ENCODE measurements around the gene ADAM8. TPM values are rescaled to one million over a fixed set of nuclear protein-coding genes. Genes with fewer than 3 reads are reported as not detected.

The ADAM8 gene
- total RNA-seq, 2 experiments from 2014 or later, result 142 to 173 TPM

DNA sequence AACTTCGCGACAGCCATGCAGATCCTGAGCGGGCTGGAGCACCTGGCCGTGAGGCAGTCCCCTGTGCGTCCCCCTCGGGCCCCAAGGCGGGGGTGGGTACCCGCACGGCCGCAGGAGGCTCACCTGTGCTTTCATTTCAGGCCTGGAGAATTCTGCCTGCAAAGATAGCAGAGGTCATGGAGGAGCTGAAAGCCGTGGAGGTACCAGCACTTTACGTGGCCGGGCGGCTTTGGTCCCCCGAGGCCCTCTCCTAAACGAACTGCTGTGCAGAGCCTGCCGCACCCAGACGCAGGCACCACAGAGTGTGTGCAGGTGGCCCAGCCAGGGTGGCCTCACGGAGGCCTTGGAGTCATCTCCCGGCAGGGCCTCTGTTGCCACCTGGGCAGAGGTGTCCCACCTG, 57.8 kb downstream of the ADAM8 start:
- Mint-ChIP-seq H3K27me3 (peaks cover 5% of the 10 kb centered on the region), H3K9me3 (ENCODE audit: low read depth) (no peaks in the 10 kb centered on the region), H3K27ac (no peak overlapping the region), H3K36me3 (no peaks in the 10 kb centered on the region), H3K4me1 (no peaks in the 10 kb centered on the region), H3K4me3 (no peak overlapping the region)
- no peak for ATAC-seq
- no peak for DNase-seq
- CTCF ChIA-PET, result no interaction called here

DNA sequence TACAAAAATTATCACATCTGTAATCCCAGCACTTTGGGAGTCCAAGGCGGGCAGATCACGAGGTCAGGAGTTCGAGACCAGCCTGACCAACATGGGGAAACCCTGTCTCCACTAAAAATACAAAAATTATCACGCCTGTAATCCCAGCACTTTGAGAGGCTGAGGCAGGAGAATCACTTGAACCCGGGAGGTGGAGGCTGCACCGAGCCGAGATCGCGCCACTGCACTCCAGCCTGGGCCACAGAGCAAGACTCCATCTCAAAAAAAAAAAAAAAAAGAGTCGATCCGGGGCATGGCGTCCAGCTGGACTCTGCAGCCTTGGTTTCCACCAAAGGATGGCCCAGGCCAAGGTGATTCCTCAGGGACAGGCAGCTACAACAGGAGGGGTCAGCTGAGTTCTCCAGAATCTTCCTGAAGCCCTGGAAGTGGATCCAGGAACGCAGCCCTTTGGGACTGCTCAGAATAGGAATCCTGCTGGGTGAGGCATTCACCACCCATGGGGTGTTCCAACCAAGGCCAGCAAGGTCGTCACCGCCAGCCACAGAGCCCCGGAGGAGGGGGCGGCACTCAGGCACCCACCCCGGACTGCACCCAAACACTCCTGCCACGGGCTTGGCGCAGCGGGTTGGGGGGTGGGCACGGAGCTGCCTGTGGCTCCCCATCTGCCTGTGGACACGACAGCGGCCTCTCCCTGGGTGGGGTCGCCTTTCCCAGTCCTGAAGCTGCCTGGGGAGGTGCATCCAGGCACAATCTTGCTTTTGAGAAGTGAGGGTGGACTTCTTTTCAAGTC, 58.7 kb downstream of the ADAM8 start:
- Mint-ChIP-seq H3K9me3 (ENCODE audit: low read depth) (no peaks in the 10 kb centered on the region), H3K4me3 (no peak overlapping the region), H3K27ac (no peak overlapping the region), H3K27me3 (peaks cover 5% of the 10 kb centered on the region), H3K4me1 (no peaks in the 10 kb centered on the region), H3K36me3 (no peaks in the 10 kb centered on the region)
- DNase-seq, result no peak
- ATAC-seq, result no peak
- CTCF ChIA-PET, result no interaction called here

DNA sequence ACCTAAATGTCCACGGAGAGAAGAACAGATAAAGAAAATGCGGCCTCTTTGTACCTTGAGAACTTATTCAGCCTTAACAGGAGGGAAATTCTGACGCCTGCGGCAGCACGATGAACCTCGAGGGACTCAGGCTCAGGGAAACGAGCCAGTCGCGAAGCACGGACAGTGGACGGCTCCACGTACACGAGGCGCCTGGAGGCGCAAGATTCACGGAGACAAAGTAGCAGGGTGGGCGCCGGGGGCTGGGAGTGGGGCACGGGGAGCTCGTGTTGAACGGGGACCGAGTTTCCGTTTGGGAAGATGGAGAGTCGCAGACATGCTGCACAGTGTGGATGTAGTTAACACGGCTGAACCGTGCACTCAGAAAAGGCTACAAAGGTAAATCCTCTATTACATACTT, 59.9 kb downstream of the ADAM8 start:
- Mint-ChIP-seq H3K9me3 (ENCODE audit: low read depth) (no peaks in the 10 kb centered on the region), H3K4me1 (no peaks in the 10 kb centered on the region), H3K27me3 (peaks cover 5% of the 10 kb centered on the region), H3K4me3 (no peak overlapping the region), H3K27ac (no peak overlapping the region), H3K36me3 (no peaks in the 10 kb centered on the region)
- CTCF ChIA-PET, result no interaction called here
- no peak for ATAC-seq
- no peak for DNase-seq

DNA sequence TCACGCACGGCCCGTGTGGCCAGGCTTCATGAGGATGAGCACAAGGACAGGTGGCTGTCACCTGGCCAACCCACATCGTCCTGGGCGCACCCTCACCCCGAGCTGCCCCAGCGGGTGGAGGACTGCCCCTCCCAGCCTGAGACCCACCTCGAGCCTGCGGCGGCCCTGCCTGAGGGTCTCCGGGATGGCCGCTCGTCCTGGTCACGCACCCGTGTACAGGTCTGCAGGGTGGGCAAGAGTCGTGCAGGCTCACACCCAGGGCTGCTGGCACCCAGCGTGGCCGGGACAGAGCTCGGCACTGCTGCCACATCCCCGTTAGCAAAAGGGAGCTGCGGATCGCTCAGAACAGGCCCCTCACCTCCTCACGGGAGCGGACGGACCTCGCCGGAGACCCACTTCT, 61.1 kb downstream of the ADAM8 start:
- ATAC-seq (no peak), DNase-seq (no peak)
- H3K36me3 Mint-ChIP-seq, result no peaks in the 10 kb centered on the region
- no peak overlapping the region for H3K4me3 Mint-ChIP-seq
- CTCF ChIA-PET, result no interaction called here
- H3K4me1 Mint-ChIP-seq, result peaks cover 2% of the 10 kb centered on the region
- H3K27ac Mint-ChIP-seq, result no peak overlapping the region
- H3K9me3 Mint-ChIP-seq (ENCODE audit: low read depth), result no peaks in the 10 kb centered on the region
- H3K27me3 Mint-ChIP-seq, result no peaks in the 10 kb centered on the region

DNA sequence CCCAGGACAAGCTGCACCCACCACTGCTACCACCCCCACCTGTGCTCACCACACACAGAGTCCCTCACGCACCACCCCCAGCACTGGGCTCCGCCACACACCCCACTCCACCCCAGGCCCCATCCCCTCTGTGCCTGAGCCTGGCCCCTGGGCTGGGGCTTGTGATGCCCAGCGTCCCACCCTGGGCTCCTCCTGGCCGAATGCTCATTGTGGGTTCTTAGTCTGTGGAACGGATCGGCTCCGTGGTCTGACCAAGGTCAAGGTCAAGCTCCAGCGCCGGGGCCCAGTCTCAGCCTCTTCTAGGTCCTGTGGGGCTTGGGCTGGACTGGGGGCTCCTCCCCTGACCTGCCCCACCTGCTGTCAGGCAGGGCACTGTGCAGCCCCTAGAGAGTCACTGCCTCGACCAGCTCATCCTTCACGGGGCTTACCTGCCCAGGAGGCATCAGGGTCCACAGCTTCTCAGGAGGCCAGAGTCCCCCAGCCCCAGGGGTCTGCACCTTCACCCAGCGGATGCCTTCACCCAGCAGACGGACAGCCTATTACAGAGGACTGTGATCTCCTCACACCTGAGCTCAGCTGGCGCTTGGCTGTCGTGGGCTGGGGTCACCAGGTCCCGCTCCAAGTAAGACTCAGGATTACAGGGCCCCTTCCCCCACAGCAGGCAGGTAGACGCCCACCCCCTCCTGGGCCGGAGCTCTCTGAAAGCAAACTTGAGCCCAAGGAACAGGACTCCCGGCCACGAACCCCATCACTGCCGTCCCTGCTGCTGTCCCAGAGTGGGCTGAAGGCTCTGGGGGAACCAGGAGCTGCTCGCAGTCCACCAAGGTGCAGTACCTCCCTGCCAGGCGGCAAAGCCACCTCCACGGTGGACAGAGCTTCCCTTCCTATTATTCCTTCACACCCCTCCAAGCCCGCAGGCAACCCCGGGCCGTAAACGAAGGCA, 61.9 kb downstream of the ADAM8 start:
- ATAC-seq (no peak), DNase-seq (no peak)
- Mint-ChIP-seq H3K4me1 (peaks cover 6% of the 10 kb centered on the region), H3K27ac (no peak overlapping the region), H3K9me3 (ENCODE audit: low read depth) (no peaks in the 10 kb centered on the region), H3K36me3 (no peaks in the 10 kb centered on the region), H3K27me3 (no peaks in the 10 kb centered on the region), H3K4me3 (no peak overlapping the region)
- CTCF ChIA-PET, result interaction anchor here (0.7 kb wide), 1 partner anchor 71 kb away, joined by 3 read pairs; no protein-coding TSS in a partner anchor

DNA sequence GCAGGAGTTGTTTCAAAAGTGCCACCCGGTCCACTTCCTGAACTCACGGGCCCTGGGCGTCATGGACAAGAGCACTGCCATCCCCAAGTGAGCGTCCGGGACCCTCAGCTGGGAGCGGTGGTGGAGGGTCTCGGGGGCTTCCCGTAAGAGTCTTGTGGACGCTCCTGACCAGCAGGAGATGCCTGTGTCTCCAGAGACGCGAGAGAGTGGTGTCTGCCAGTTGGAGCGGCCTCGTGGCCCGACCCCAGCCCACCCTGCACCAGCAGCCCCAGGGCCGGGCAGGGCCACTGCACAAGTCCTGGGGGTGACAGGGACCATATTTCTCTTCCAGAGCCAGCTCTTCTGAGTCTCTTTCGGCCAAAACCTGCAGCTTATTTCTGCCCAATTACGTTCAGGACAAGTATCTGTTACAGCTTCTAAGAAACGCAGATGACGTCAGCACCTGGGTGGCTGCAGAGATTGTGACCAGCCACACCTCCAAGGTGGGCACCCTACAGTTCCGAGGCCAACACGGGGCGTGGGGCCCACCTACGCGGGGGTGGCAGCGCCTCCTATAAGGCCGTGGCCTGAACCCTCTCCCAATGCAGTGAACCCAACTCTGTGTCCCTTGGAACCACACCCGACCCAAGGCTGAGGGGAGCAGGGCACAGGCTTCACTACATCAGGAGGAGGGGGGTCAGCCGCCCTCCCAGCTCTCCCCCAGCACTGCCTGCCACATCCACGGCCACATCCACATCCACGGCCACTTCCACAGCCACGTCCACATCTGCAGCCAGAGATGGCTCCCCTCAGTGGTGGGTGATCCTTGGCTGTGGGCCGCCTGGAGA, 62.8 kb downstream of the ADAM8 start:
- H3K4me3 Mint-ChIP-seq, result no peak overlapping the region
- H3K9me3 Mint-ChIP-seq (ENCODE audit: low read depth), result no peaks in the 10 kb centered on the region
- CTCF ChIA-PET, result interaction anchor here (0.7 kb wide), 1 partner anchor 70 kb away, joined by 3 read pairs; no protein-coding TSS in a partner anchor
- DNase-seq (no peak), ATAC-seq (no peak)
- no peaks in the 10 kb centered on the region for H3K27me3 Mint-ChIP-seq
- peaks cover 6% of the 10 kb centered on the region for H3K4me1 Mint-ChIP-seq
- no peaks in the 10 kb centered on the region for H3K36me3 Mint-ChIP-seq
- no peak overlapping the region for H3K27ac Mint-ChIP-seq

DNA sequence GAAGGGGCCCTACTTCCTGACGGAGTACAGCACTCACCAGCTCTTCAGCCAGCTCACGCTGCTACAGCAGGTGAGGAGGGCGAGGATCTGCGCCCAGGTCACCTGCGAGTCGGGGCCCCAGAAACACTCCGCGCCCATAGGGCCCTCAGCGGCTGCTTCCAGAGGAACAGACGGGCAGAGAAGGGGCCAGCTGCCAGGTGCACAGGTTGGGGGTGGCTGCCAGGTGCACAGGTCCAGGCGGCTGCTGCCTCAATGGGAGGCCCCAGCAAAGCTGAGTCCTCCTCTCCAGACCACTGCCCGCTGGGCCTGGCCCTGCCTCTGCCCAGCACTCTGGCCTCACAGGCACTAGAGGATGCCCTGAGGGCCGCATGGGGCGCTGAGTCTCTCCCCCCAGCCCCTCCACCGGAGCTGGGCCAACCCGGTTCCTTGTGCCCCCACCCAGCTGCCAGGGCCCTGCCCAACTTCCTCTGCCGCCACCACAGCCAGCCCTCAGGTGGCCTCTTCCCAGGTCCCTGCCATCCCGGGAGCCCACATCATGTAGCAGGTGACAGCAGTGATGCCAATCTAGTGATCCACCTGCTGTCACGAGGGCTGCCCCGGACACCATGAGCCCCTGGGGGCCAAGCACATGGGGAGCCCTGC, 63.7 kb downstream of the ADAM8 start:
- CTCF ChIA-PET, result no interaction called here
- no peak overlapping the region for H3K4me3 Mint-ChIP-seq
- no peaks in the 10 kb centered on the region for H3K27me3 Mint-ChIP-seq
- no peak for ATAC-seq
- H3K4me1 Mint-ChIP-seq, result peaks cover 6% of the 10 kb centered on the region
- no peak overlapping the region for H3K27ac Mint-ChIP-seq
- no peaks in the 10 kb centered on the region for H3K9me3 Mint-ChIP-seq (ENCODE audit: low read depth)
- no peak for DNase-seq
- no peaks in the 10 kb centered on the region for H3K36me3 Mint-ChIP-seq

Small RNAs within 50 kb of the gene (microRNA-seq; reads per million reads assigned to microRNA genes)
- gene MIR202, result not detected

Other genes with a start within 250 kb of the ADAM8 start
- not detected for gene ADGRA1, start 188.9 kb downstream of the ADAM8 start, total RNA-seq
- under 1 TPM in 1 of 2 experiments, not detected in 1; 0.32 TPM for gene KNDC1, start 116.6 kb downstream of the ADAM8 start, total RNA-seq
- not detected for gene UTF1, start 46.7 kb downstream of the ADAM8 start, total RNA-seq
- under 1 TPM in 1 of 2 experiments, not detected in 1; 0.12 TPM for gene VENTX, start 39.0 kb downstream of the ADAM8 start, total RNA-seq
- 10 to 100 TPM; 60.4 to 64.7 TPM for gene TUBGCP2, start 32.0 kb upstream of the ADAM8 start, total RNA-seq
- gene ZNF511, start 32.0 kb upstream of the ADAM8 start, total RNA-seq, result 10 to 100 TPM; 50.7 to 60.1 TPM
- not detected for gene CALY, start 60.0 kb upstream of the ADAM8 start, total RNA-seq
- gene PRAP1, start 70.5 kb upstream of the ADAM8 start, total RNA-seq, result not detected
- 10 to 100 TPM in 1 of 2 experiments, 1 to 10 TPM in 1; 9.1 to 13.1 TPM for gene FUOM, start 81.2 kb upstream of the ADAM8 start, total RNA-seq
- gene ECHS1, start 96.5 kb upstream of the ADAM8 start, total RNA-seq, result 10 to 100 TPM; 34.0 to 50.2 TPM
- 1 to 10 TPM; 5.6 to 6.0 TPM for gene PAOX, start 102.4 kb upstream of the ADAM8 start, total RNA-seq
- gene MTG1, start 117.3 kb upstream of the ADAM8 start, total RNA-seq, result 10 to 100 TPM; 56.0 to 64.9 TPM
- gene SPRN, start 147.8 kb upstream of the ADAM8 start, total RNA-seq, result not detected
- 1 to 10 TPM in 1 of 2 experiments, under 1 TPM in 1; 0.82 to 4.8 TPM for gene SCART1, start 177.1 kb upstream of the ADAM8 start, total RNA-seq